GM08714 (cell line): Measurements from ENCODE around the gene CTAG1B.
"Not testable (repeated sequence)": the region's sequence is repeated elsewhere in the genome, so short reads cannot be mapped to it uniquely, and the experiment has no call there.

ENCODE experiments used
- H3K4me3 ChIP-seq: fragments of 200-500 bp; sonication (Bioruptor generic); 2 replicates; pipeline ENCODE4 v1.5.1; 2014; ENCODE audit warnings: mild to moderate bottlenecking, low read length, inconsistent platforms
- ZNF274 ChIP-seq: IDR thresholded peaks from 2 replicates; pipeline ENCODE4 v1.6.1; 2012; ENCODE audit warnings: mild to moderate bottlenecking, low read depth, low read length

The CTAG1B gene

GRCh38 chrX:154619182-154619581, at the start of gene CTAG1B:
TSS of gene CTAG1B (minus strand) at chrX:154619282. CDS start at chrX:154619218, 64 bp downstream.
- H3K4me3 ChIP-seq = not testable (repeated sequence)

- no peak for TF ChIP-seq ZNF274
- H3K4me3 ChIP-seq = no peak overlapping the region
These were observed 42.8 kb upstream of the CTAG1B start for GRCh38 chrX:154661899-154662298.

- TF ChIP-seq ZNF274 = no peak
- H3K4me3 ChIP-seq = no peak overlapping the region
These were observed 42.1 kb upstream of the CTAG1B start for GRCh38 chrX:154661170-154661569.

- no peak overlapping the region for H3K4me3 ChIP-seq
- TF ChIP-seq ZNF274 = no peak
These were observed 41.5 kb upstream of the CTAG1B start for GRCh38 chrX:154660541-154660940.

GRCh38 chrX:154658957-154659356, 39.9 kb upstream of the CTAG1B start:
- no peak for TF ChIP-seq ZNF274

GRCh38 chrX:154658187-154658586, 39.1 kb upstream of the CTAG1B start:
- TF ChIP-seq ZNF274 = no peak
- H3K4me3 ChIP-seq = no peak overlapping the region

More at GRCh38 chrX:154658957-154659356, 39.9 kb upstream of the CTAG1B start:
- H3K4me3 ChIP-seq = no peak overlapping the region

GRCh38 chrX:154657226-154657805, 38.2 kb upstream of the CTAG1B start:
- TF ChIP-seq ZNF274 = no peak
- H3K4me3 ChIP-seq = no peak overlapping the region

GRCh38 chrX:154655786-154656185, 36.7 kb upstream of the CTAG1B start:
- no peak for TF ChIP-seq ZNF274
- no peak overlapping the region for H3K4me3 ChIP-seq

- H3K4me3 ChIP-seq = no peak overlapping the region
- no peak for TF ChIP-seq ZNF274
These were observed 36.3 kb upstream of the CTAG1B start for GRCh38 chrX:154655346-154655745.

GRCh38 chrX:154654925-154655324, 35.8 kb upstream of the CTAG1B start:
- H3K4me3 ChIP-seq = no peak overlapping the region
- TF ChIP-seq ZNF274 = no peak

- TF ChIP-seq ZNF274 = no peak
- H3K4me3 ChIP-seq = no peak overlapping the region
These were observed 35.3 kb upstream of the CTAG1B start for GRCh38 chrX:154654372-154654771.

- H3K4me3 ChIP-seq = not testable (repeated sequence)
These were observed 34.3 kb upstream of the CTAG1B start, which contains the start of gene CTAG2 for GRCh38 chrX:154653413-154653812. TSS of gene CTAG2 (minus strand) at chrX:154653579. CDS start at chrX:154653515, 64 bp downstream.

- TF ChIP-seq ZNF274 = no peak
- no peak overlapping the region for H3K4me3 ChIP-seq
These were observed 33.9 kb upstream of the CTAG1B start for GRCh38 chrX:154653048-154653401.

- H3K4me3 ChIP-seq = no peak overlapping the region
- no peak for TF ChIP-seq ZNF274
These were observed 33.4 kb upstream of the CTAG1B start for GRCh38 chrX:154652311-154653047.

GRCh38 chrX:154650221-154650510, 31.1 kb upstream of the CTAG1B start:
- H3K4me3 ChIP-seq = no peak overlapping the region
- no peak for TF ChIP-seq ZNF274

- no peak overlapping the region for H3K4me3 ChIP-seq
- no peak for TF ChIP-seq ZNF274
These were observed 30.6 kb upstream of the CTAG1B start for GRCh38 chrX:154649503-154650220.
